Measurements from ENCODE around the gene GRIN1.
A peak's percentile ranks its signal among the peaks of the same experiment; 100 is the strongest.

GRIN1 gene

GRCh38 chr9:137178201-137178938 is 39.4 kb downstream of the GRIN1 start:
- DNase-seq (ENCODE audit: low spot score) = no peak

GRCh38 chr9:137178939-137179630 is 40.1 kb downstream of the GRIN1 start:
- DNase-seq (ENCODE audit: low spot score) = no peak

GRCh38 chr9:137179761-137180160 is 40.8 kb downstream of the GRIN1 start:
- no peak for DNase-seq (ENCODE audit: low spot score)

GRCh38 chr9:137180491-137180890 is 41.5 kb downstream of the GRIN1 start:
- DNase-seq (ENCODE audit: low spot score) = no peak

GRCh38 chr9:137181680-137182079 is 42.7 kb downstream of the GRIN1 start:
- DNase-seq (ENCODE audit: low spot score) = no peak

GRCh38 chr9:137182836-137183235 is 43.9 kb downstream of the GRIN1 start:
- DNase-seq (ENCODE audit: low spot score) = no peak

GRCh38 chr9:137183980-137184595 is 45.1 kb downstream of the GRIN1 start:
- no peak for DNase-seq (ENCODE audit: low spot score)

GRCh38 chr9:137184881-137185660 is 46.1 kb downstream of the GRIN1 start:
- no peak for DNase-seq (ENCODE audit: low spot score)

GRCh38 chr9:137185921-137186320 is 47.0 kb downstream of the GRIN1 start:
- no peak for DNase-seq (ENCODE audit: low spot score)

GRCh38 chr9:137186385-137186784 is 47.4 kb downstream of the GRIN1 start:
- no peak for DNase-seq (ENCODE audit: low spot score)

- DNase-seq (ENCODE audit: low spot score) = no peak
Measured at GRCh38 chr9:137187386-137187785, 48.4 kb downstream of the GRIN1 start.

- no peak for DNase-seq (ENCODE audit: low spot score)
Measured at GRCh38 chr9:137188086-137188489, 49.1 kb downstream of the GRIN1 start.

GRCh38 chr9:137188490-137189296 is 49.7 kb downstream of the GRIN1 start, which contains the start of the genes ANAPC2 and SSNA1:
ANAPC2 (minus strand) TSS chr9:137188560; CDS start chr9:137188532, 28 bp downstream.
SSNA1 (plus strand) TSS chr9:137188676; CDS start chr9:137188727, 51 bp downstream.
- DNase-seq (ENCODE audit: low spot score) = peak; percentile 92

- DNase-seq (ENCODE audit: low spot score) = no peak
Measured at GRCh38 chr9:137189297-137190295, 50.6 kb downstream of the GRIN1 start.

GRCh38 chr9:137190315-137190856 is 51.4 kb downstream of the GRIN1 start:
- peak; percentile 16 for DNase-seq (ENCODE audit: low spot score)

GRCh38 chr9:137191245-137191644 is 52.3 kb downstream of the GRIN1 start:
- DNase-seq (ENCODE audit: low spot score) = no peak

- no peak for DNase-seq (ENCODE audit: low spot score)
Measured at GRCh38 chr9:137191691-137192447, 52.9 kb downstream of the GRIN1 start.

- DNase-seq (ENCODE audit: low spot score) = no peak
Measured at GRCh38 chr9:137192448-137192780, 53.5 kb downstream of the GRIN1 start.

GRCh38 chr9:137192859-137193258 is 53.9 kb downstream of the GRIN1 start:
- no peak for DNase-seq (ENCODE audit: low spot score)
